Kidney tubule cell (primary cell): ENCODE data around the gene AURKB.
"Not testable (repeated sequence)": the region's sequence is repeated elsewhere in the genome, so short reads cannot be mapped to it uniquely, and the experiment has no call there.

Experiments used
- DNase-seq: peaks from one replicate; pipeline ENCODE4 v3.0.0-alpha.2; 2018; ENCODE audit warnings: low spot score

AURKB gene

GRCh38 chr17:8187517-8188262, 22.7 kb downstream of the AURKB start:
- DNase-seq, result peak; percentile 99

GRCh38 chr17:8186787-8187516, 23.4 kb downstream of the AURKB start:
- DNase-seq, result peak; percentile 98

- no peak for DNase-seq
Measured at GRCh38 chr17:8186446-8186786, 24.0 kb downstream of the AURKB start.

GRCh38 chr17:8185582-8186445, 24.6 kb downstream of the AURKB start:
- peak; percentile 82 for DNase-seq

GRCh38 chr17:8176998-8177731, 33.2 kb downstream of the AURKB start:
- no peak for DNase-seq

GRCh38 chr17:8176197-8176940, 34.0 kb downstream of the AURKB start, which contains the start of gene TMEM107:
Gene TMEM107 (minus strand): TSS chr17:8176380. CDS start chr17:8176286, 94 bp downstream.
- DNase-seq, result peak; percentile 85

- peak; percentile 26 for DNase-seq
Measured at GRCh38 chr17:8175795-8176196, 34.6 kb downstream of the AURKB start.

DNA sequence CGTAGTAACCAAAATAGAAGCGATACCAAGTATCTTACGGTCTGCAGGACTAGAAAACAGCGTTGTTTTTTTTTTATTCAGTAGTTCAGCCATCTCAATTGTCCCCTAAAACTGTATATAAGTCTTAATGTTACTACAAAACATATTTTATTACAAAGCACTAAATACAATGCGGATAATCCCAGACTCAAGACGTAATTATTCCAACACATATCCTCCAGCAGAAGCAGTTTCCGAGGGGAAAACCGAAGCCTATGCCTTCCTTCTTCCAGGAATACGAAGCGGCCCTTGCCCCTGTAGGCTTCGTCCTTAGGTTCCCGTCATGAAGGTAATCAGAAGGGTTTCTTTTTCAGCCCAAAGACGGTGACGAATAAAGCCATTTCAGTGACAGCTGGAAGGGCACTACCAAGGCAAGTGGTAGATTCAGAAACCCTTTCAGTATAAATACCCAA, 36.5 kb downstream of the AURKB start:
- DNase-seq, result no peak

- peak; percentile 99 for DNase-seq
Measured at GRCh38 chr17:8173056-8173870, 37.1 kb downstream of the AURKB start.

- DNase-seq, result not testable (repeated sequence)
Measured at GRCh38 chr17:8170186-8170585, 40.2 kb downstream of the AURKB start.

DNA sequence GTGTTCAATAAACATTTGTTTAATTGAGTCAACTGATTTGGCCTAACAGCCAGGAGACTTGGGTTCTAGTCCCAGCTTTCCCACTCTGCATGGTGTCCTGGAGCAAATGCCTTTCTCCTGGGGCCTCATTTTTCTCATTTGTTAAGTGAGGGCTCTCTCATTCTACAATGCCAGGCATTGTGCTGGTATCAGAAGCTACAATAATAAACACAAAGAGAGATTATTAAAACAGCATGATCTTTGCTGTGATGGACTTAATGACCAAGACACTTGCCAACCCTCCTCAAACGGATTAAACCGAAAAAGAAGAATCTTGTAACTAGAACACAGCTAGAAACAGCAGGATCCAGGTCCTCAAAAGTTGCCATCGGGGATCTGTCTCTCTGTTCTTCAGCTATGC, 42.8 kb downstream of the AURKB start:
- no peak for DNase-seq

DNA sequence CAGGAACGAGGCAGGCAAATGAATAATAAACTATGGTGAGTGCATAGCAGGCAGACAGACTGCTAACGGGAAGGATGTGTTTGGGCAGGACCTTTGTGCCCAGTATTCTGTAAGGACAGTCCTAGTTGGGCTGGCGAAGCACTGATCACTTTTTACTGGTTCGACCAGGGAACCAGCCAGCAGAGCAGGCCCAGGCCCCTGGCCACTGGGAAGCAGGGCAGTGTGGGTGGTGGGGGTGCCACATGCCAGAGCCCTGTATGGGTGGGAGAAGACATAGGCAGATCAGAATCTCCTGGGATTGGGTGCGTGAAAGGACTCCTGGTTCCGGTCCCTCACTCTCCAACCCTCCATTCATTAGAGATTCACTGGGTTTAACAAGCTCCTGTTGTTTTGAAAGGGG, 43.6 kb downstream of the AURKB start:
- no peak for DNase-seq

- no peak for DNase-seq
Measured at GRCh38 chr17:8164815-8165131, 45.6 kb downstream of the AURKB start.

DNA sequence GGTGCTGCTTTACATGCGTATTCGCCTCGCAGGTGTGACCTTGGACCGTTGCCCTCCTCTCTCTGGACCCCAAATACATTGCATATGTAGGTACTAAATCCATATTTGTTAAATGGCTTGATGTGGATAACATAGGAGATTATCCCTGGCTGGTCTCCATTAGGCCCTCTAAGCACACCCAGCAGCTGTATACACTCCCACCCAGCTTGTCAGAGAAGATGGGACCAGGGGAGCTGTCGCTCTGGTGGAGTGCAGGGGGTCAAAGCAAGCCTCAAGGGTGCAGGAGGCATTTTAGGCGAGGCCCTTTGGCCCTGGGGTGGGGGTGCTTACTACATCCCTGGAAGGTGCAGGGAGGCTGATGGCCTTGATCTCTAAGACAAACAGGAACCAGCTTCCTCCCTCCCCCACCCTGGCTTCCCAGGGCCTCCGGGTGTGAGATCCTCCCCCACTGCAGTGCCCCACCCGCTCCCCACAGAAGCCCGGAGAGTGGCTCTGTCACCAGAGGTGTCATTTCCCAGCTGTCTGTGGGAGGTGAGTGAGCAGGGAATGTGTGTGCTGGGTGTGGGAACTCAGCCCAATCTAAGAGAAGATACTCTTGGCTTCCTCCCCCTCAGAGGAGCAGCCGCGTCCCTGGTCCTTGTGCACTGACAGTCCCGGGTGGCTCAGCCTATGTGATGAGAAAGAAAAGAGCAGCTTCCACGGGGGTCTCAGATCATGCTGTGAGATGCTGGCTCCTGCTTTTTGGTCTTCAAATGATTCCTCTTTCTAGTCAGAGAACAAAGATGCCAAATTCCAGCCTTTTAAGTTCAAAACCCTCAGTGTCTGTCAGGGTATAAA, 46.2 kb downstream of the AURKB start:
- DNase-seq, result peak; percentile 61

GRCh38 chr17:8162997-8163977, 47.1 kb downstream of the AURKB start:
- DNase-seq, result no peak

GRCh38 chr17:8162233-8162996, 48.0 kb downstream of the AURKB start, which contains the start of gene VAMP2:
Gene VAMP2 (minus strand): TSS chr17:8162948. CDS start chr17:8162879, 69 bp downstream.
- peak; percentile 62 for DNase-seq
